Spleen (tissue), 7 donors: ENCODE results near the gene DVL1.

ENCODE experiments used
- CTCF ChIP-seq, 11 experiments: fragments of 200-600 bp in 7 of 11; fragments of 450-650 bp in 4 of 11; sonication (generic) in 4 of 11; IDR thresholded peaks in 8 of 11; conservative IDR thresholded peaks in 3 of 11; 1 replicate in 7 of 11; 2 replicates in 4 of 11; pipeline versions ENCODE4 v1.4.0 to v1.8.0; 2016 to 2021; ENCODE audit warnings: antibody characterized with exemption in 11 of 11, inconsistent platforms in 4 of 11, mild to moderate bottlenecking in 1 of 11
- POLR2A ChIP-seq, 3 donors: fragments of 450-650 bp; IDR thresholded peaks; one replicate each; pipeline ENCODE4 v1.5.1; 2017; ENCODE audit warnings: antibody characterized with exemption in 3 of 3, mild to moderate bottlenecking in 1 of 3
- POLR2AphosphoS5 ChIP-seq, 3 donors: sonication (generic); formaldehyde crosslinking; IDR thresholded peaks; one replicate each; pipeline ENCODE4 v1.5.1; 2017; ENCODE audit warnings: antibody characterized with exemption in 3 of 3
- donor health status: DM: no; HTN: no; CAD: no; lungs with moderate emphysema.
- donor health status: DM: no; HTN: no; CAD: no.
- donor health status: DM: no; HTN: no; CAD: no.

GRCh38 chr1:1340791-1341548 is 8.2 kb downstream of the DVL1 start:
- TF ChIP-seq CTCF (IDR thresholded peaks at IDR 0.05 in 8 of 11, conservative IDR thresholded peaks at IDR 0.05 in 3 of 11) (no peak), POLR2AphosphoS5 (IDR thresholded peaks at IDR 0.05) (peak in 1 of 3 donors; percentile 22), POLR2A (IDR thresholded peaks at IDR 0.05) (no peak)
